Ectodermal cell (in vitro differentiated cells): Measurements from ENCODE around the gene HMGXB4.
"Not testable (repeated sequence)": the region's sequence is repeated elsewhere in the genome, so short reads cannot be mapped to it uniquely, and the experiment has no call there.

Experiments
- H3K27ac ChIP-seq: 2 replicates; pipeline ENCODE4 v1.7.0; 2013; ENCODE audit warnings: mild to moderate bottlenecking, low read depth, low read length; ENCODE audit not compliant: insufficient read depth, poor library complexity, severe bottlenecking
- H3K27me3 ChIP-seq: 2 replicates; pipeline ENCODE4 v1.7.0; 2013; ENCODE audit warnings: mild to moderate bottlenecking, low read length; ENCODE audit not compliant: insufficient read depth, control insufficient read depth, poor library complexity, severe bottlenecking
- H3K36me3 ChIP-seq: one replicate; pipeline ENCODE4 v1.7.0; 2013; ENCODE audit warnings: low read length; ENCODE audit not compliant: control insufficient read depth, insufficient read depth
- H3K4me1 ChIP-seq: one replicate; pipeline ENCODE4 v1.7.0; 2013; ENCODE audit warnings: low read length; ENCODE audit not compliant: control insufficient read depth, insufficient read depth
- H3K4me3 ChIP-seq: 2 replicates; pipeline ENCODE4 v1.7.0; 2013; ENCODE audit warnings: low read depth, low read length, control low read depth; ENCODE audit not compliant: insufficient read depth
- H3K9me3 ChIP-seq: 2 replicates; pipeline ENCODE4 v1.7.0; 2013; ENCODE audit warnings: mild to moderate bottlenecking, low read length, moderate library complexity; ENCODE audit not compliant: control insufficient read depth
- WGBS, 2 experiments: methylation state at CpG; one replicate each; pipeline ENCODE4 v1.1.7; 2013; ENCODE audit warnings: missing lambda C conversion rate in 2 of 2; 5-methylcytosine and 5-hydroxymethylcytosine counted together

Gene HMGXB4

GRCh38 chr22:35220221-35220620, 37.1 kb upstream of the HMGXB4 start:
- no peak overlapping the region for H3K4me3 ChIP-seq
- H3K36me3 ChIP-seq = no peaks in the 10 kb centered on the region
- WGBS, 2 experiments = 88 to 94% methylated on average over 2 of the region's 2 CpGs
- no peaks in the 10 kb centered on the region for H3K9me3 ChIP-seq
- H3K27me3 ChIP-seq = no peaks in the 10 kb centered on the region
- no peaks in the 10 kb centered on the region for H3K4me1 ChIP-seq
- no peak overlapping the region for H3K27ac ChIP-seq

DNA sequence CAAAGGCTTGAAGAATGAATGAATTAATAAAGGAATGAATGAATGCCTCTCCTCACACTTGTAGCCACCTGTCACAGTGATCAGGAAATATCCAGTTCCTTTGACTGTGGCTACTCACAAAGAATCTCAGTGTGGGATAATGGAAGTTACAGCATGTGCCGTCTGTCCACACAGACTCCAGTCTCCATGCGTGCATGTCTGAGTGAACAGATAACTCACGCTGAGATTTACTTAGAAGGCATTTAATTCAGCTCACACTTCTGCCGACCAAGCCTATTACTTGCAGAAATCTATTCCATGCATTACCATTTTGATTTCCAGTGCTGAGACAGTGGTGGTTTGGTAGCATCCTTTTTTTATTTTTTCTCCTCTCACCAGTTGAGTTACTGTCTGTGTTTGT, 32.3 kb upstream of the HMGXB4 start:
- no peaks in the 10 kb centered on the region for H3K36me3 ChIP-seq
- 96% methylated on average over 4 of the region's 4 CpGs for WGBS, 2 experiments

DNA sequence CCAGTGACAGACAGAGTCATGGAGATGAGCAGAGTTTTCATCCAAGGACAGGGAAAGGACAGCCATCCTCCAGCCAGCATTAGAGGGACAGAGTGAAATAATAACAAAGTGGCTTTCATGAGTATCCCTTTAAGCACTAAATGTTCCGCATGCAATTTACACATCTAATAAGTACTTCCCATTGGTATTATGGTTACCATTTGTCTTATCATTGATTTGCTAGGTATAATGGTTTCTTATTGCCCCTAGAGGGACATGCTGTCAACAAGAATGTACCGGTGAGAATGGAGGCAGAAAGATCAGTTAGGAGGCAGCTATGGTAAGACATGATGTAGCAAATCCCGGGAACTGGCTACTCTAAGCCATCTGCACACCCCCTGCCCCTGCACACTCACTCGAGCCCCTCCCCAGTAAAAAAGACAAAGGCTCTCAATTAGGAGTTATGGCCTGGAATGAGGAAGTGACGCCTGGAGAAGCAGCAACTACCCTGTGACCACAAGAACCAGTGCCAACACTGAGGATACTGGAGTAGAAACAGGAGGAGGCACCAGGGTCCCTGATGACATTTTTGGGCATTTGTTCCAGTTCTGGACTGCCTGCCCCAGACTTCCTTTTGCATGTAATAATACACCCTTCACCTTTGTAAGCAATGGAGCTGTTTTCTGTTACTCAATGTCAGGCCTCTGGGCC, 30.2 kb upstream of the HMGXB4 start:
- H3K27me3 ChIP-seq = no peaks in the 10 kb centered on the region
- no peaks in the 10 kb centered on the region for H3K4me1 ChIP-seq
- H3K9me3 ChIP-seq = no peaks in the 10 kb centered on the region
- no peak overlapping the region for H3K27ac ChIP-seq
- H3K36me3 ChIP-seq = no peaks in the 10 kb centered on the region
- 89 to 92% methylated on average over 4 to 5 of the region's 5 CpGs for WGBS, 2 experiments
- H3K4me3 ChIP-seq = no peak overlapping the region

More for the DNA sequence above, 32.3 kb upstream of the HMGXB4 start:
- Histone ChIP-seq H3K4me3 (no peak overlapping the region), H3K27ac (no peak overlapping the region), H3K4me1 (no peaks in the 10 kb centered on the region), H3K9me3 (no peaks in the 10 kb centered on the region), H3K27me3 (no peaks in the 10 kb centered on the region)

DNA sequence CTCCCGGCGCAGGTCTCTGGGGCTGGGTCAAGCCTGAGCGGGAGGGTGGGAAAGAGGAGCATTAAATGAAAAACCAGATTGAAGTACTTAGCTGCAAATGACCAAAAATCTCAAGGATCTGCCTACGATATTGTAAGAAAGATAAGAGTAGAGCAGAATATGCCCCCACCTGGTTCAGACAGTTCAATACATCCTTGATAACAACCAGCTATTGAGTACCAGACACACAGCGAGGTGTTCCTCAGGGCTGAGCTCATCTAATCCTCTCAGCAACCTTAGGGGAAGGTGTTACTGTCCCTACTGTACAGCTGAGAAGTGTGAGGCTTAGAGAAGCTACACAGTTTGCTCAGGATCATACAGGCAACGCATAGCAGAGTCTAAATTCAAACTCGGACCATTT, 27.4 kb upstream of the HMGXB4 start:
- H3K4me3 ChIP-seq = no peak overlapping the region
- no peak overlapping the region for H3K27ac ChIP-seq
- WGBS, 2 experiments = 83 to 88% methylated on average over 6 to 7 of the region's 7 CpGs
- no peaks in the 10 kb centered on the region for H3K4me1 ChIP-seq
- no peaks in the 10 kb centered on the region for H3K36me3 ChIP-seq
- H3K9me3 ChIP-seq = no peaks in the 10 kb centered on the region
- no peaks in the 10 kb centered on the region for H3K27me3 ChIP-seq

DNA sequence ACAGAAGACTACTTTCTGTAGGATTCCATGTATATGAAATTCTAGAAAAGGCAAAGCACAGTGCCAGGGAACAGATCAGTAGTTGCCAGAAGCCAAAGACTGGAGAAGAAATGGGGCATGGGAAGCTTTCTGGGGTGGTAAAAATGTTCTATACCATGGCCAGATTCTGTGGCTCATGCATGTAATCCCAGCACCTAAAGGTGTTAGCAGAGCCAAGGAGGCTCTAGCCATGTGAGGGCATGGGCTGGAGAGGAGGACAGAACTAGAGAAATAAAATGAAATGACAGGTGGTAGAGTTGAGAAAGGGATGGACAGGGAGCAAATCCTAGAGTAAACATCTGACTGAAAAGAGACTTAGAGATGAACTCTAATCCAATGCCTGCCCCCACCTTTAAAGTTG, 26.9 kb upstream of the HMGXB4 start:
- no peaks in the 10 kb centered on the region for H3K9me3 ChIP-seq
- no peaks in the 10 kb centered on the region for H3K36me3 ChIP-seq
- H3K27me3 ChIP-seq = no peaks in the 10 kb centered on the region
- H3K27ac ChIP-seq = no peak overlapping the region
- no peak overlapping the region for H3K4me3 ChIP-seq
- H3K4me1 ChIP-seq = no peaks in the 10 kb centered on the region

- Histone ChIP-seq H3K27ac (no peak overlapping the region), H3K36me3 (no peaks in the 10 kb centered on the region), H3K9me3 (no peaks in the 10 kb centered on the region), H3K27me3 (no peaks in the 10 kb centered on the region), H3K4me1 (no peaks in the 10 kb centered on the region), H3K4me3 (no peak overlapping the region)
- WGBS, 2 experiments = 73 to 74% methylated on average over 15 to 16 of the region's 16 CpGs
Observed at GRCh38 chr22:35230839-35231584, 26.3 kb upstream of the HMGXB4 start.

DNA sequence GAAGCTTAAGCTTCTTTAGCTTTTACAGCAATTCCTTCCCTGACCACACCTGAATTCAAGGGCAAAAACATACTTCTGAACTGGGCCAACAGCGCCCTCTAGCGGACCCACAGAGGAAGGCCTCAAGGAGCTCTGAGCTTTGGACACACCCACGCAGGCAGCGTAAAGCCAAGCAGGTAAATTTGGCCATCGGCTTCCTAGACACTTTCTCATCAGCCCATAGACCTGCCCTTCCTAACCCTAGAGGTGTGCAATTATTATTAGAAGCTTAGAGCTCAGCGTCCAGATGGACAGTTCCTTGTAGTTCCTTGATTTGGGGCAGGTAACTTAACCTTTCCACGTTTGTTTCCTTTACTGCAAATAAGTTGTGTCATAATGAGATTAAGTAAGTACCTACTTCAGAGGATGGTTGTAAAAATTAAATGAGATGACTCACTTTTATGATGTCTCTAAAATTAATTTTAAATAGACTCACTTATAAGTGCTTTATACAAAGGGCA, 25.7 kb upstream of the HMGXB4 start:
- Histone ChIP-seq H3K9me3 (no peaks in the 10 kb centered on the region), H3K27ac (no peak overlapping the region), H3K27me3 (no peaks in the 10 kb centered on the region), H3K36me3 (no peaks in the 10 kb centered on the region), H3K4me3 (no peak overlapping the region), H3K4me1 (no peaks in the 10 kb centered on the region)
- WGBS, 2 experiments = 24 to 26% methylated on average over 7 of the region's 7 CpGs

DNA sequence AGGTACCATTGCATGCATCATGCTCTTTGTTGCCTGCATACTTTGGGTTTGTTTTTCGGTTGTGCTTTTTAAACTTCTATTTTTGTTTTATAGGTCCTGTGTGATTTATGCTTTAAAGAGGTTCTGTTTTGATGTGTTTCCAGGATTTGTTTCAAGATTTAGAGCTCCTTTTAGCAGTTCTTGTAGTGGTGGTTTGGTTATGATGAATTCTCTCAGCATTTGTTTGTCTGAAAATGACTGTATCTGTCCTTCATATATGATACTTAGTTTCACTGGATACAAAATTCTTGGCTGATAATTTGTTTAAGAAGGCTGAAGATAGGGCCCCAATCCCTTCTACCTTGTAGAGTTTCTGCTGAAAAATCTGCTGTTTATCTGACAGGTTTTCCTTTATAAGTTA, 18.5 kb upstream of the HMGXB4 start:
- not testable (repeated sequence) for H3K9me3 ChIP-seq, H3K4me1 ChIP-seq, H3K36me3 ChIP-seq, H3K4me3 ChIP-seq, H3K27ac ChIP-seq, H3K27me3 ChIP-seq
- whole genome bisulfite sequencing, 2 experiments = 100% methylated on average over 1 of the region's 1 CpG

DNA sequence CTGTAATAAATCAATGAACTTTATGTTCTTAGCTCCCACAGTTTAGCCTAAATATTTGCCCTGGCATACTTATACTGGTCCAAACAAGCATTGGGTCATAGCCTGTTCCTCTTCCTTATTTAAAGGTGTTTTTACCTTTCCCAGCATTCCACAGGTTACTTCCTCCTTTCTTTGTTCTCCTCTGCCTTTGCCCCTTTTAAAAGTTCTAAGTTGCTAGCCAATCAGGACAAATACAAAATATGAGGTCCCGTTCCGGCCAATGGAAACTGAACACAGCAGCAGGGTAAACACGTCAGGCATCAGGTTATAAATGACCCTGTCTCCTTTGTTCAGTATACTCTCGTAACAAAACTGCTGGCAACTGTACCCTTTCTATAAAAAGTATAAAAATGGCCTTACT, 12.8 kb upstream of the HMGXB4 start:
- WGBS, 2 experiments = 94 to 96% methylated on average over 3 to 4 of the region's 4 CpGs
- H3K27ac ChIP-seq, H3K4me1 ChIP-seq, H3K4me3 ChIP-seq, H3K27me3 ChIP-seq, H3K9me3 ChIP-seq, H3K36me3 ChIP-seq: not testable (repeated sequence)

- no peak overlapping the region for H3K4me3 ChIP-seq
- no peaks in the 10 kb centered on the region for H3K27me3 ChIP-seq
- H3K36me3 ChIP-seq = no peaks in the 10 kb centered on the region
- no peaks in the 10 kb centered on the region for H3K4me1 ChIP-seq
- no peaks in the 10 kb centered on the region for H3K9me3 ChIP-seq
- 88 to 92% methylated on average over 4 of the region's 4 CpGs for WGBS, 2 experiments
- no peak overlapping the region for H3K27ac ChIP-seq
Observed at GRCh38 chr22:35250156-35250555, 7.1 kb upstream of the HMGXB4 start.
